PC-3 (cell line): Measurements from ENCODE around the gene TKTL2.

Source experiments
- EZH2 ChIP-seq: fragments of 300-600 bp; sonication (generic); IDR thresholded peaks from one replicate; pipeline ENCODE4 v1.6.1; 2017; ENCODE audit warnings: antibody characterized with exemption, mild to moderate bottlenecking, low read length; ENCODE audit not compliant: unreplicated experiment
- EZH2phosphoT487 ChIP-seq: fragments of 300-600 bp; sonication (generic); IDR thresholded peaks from 2 replicates; pipeline ENCODE4 v1.6.1; 2018; ENCODE audit warnings: mild to moderate bottlenecking, antibody characterized with exemption, low read length, borderline replicate concordance
- TF ChIP-seq, protein P1 (sequence below): fragments of 300-600 bp; sonication (generic); conservative IDR thresholded peaks from 2 replicates; pipeline ENCODE4 v1.5.1; 2017; ENCODE audit warnings: antibody characterized with exemption, low read depth, mild to moderate bottlenecking, low read length

DNA sequence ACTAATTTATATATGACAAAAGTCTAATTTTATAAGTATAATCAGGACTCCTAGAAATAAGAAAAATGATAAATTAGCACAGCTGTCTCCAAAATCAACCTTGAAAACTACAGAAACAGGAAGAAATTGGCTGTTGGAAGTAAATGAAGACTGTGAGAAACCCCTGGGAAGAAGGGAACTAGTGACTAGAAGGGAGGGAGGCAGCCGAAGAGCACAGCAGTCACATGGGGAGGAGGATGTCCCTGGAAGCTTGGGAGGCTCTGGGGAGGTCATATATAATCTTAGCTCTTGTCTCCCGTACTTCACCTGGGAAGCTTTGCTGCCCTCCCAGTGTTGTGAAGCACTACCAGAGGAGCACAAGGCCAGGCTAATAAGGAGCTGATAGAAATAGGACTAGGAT is 12.0 kb upstream of the TKTL2 start:
- TF ChIP-seq EZH2phosphoT487 (no peak), EZH2 (no peak)
- TF ChIP-seq, protein P1, sequence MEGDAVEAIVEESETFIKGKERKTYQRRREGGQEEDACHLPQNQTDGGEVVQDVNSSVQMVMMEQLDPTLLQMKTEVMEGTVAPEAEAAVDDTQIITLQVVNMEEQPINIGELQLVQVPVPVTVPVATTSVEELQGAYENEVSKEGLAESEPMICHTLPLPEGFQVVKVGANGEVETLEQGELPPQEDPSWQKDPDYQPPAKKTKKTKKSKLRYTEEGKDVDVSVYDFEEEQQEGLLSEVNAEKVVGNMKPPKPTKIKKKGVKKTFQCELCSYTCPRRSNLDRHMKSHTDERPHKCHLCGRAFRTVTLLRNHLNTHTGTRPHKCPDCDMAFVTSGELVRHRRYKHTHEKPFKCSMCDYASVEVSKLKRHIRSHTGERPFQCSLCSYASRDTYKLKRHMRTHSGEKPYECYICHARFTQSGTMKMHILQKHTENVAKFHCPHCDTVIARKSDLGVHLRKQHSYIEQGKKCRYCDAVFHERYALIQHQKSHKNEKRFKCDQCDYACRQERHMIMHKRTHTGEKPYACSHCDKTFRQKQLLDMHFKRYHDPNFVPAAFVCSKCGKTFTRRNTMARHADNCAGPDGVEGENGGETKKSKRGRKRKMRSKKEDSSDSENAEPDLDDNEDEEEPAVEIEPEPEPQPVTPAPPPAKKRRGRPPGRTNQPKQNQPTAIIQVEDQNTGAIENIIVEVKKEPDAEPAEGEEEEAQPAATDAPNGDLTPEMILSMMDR, result no peak
